SK-N-SH treated with all-trans-retinoic acid at 6 μM for 48 hours (cell line): ENCODE measurements around the gene ROPN1L.

Source experiments
- BACH2 ChIP-seq: fragments of 250-450 bp; sonication (Bioruptor Pico); IDR thresholded peaks from 2 replicates; pipeline ENCODE4 v1.9.0; 2021; ENCODE audit warnings: mild to moderate bottlenecking, borderline replicate concordance
- ESRRG ChIP-seq: fragments of 250-450 bp; sonication (Bioruptor Pico); IDR thresholded peaks from 2 replicates; pipeline ENCODE4 v1.6.1; 2021; ENCODE audit warnings: mild to moderate bottlenecking
- RARB ChIP-seq: fragments of 250-450 bp; sonication (Bioruptor Pico); IDR thresholded peaks from 2 replicates; pipeline ENCODE4 v1.8.0; 2021; ENCODE audit warnings: mild to moderate bottlenecking, moderate library complexity
- TCF4 ChIP-seq: fragments of 250-450 bp; sonication (Bioruptor Pico); IDR thresholded peaks from 2 replicates; pipeline ENCODE4 v1.8.0; 2021; ENCODE audit warnings: mild to moderate bottlenecking, moderate library complexity, borderline replicate concordance
- ZFP3 ChIP-seq: fragments of 250-450 bp; sonication (Bioruptor Pico); IDR thresholded peaks from 2 replicates; pipeline ENCODE4 v1.5.0; 2020; ENCODE audit warnings: mild to moderate bottlenecking, moderate library complexity
- ZNF565 ChIP-seq: fragments of 450-650 bp; formaldehyde crosslinking; conservative IDR thresholded peaks from 2 replicates; pipeline ENCODE4 v1.5.0; 2020; ENCODE audit warnings: low read depth, mild to moderate bottlenecking, moderate library complexity
- TF ChIP-seq, protein P1 (sequence below): fragments of 250-450 bp; sonication (Bioruptor Pico); IDR thresholded peaks from 2 replicates; pipeline ENCODE4 v1.5.1; 2020; ENCODE audit warnings: low read depth, mild to moderate bottlenecking, moderate library complexity

DNA sequence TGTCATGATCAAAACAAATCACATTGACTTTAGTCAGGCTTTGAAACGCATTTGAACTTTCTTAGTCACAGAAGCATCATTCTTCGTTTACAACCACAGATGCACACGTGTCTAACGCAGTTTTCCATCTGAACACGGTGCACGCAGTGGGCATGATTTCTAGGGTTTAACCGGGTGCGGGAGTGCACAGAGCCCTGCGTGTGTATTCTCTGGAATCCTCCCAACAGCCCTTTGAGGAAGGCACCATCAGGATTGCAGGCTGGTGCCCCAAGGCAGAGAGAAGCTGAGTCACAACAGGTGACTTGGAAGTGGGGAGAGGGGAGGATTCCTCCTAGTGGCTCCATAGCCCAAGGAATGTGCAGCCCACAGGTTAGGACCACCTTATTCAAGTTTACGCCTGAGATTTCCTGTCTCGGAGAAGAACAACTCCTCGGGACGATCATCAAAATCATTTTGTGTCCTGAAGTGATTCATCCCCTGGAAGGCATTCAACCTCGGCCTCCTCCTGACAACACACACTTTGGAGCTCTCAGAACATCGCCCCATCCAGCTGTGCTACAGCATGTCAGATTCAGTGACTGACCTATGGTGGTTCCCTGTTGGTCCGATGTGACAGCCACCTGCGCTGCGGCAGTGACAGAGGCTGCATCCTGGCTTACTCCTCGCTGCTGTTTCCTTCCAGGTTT, 13.1 kb downstream of the ROPN1L start:
- TF ChIP-seq ESRRG (CRISPR knock-in tag): no peak
- no peak for TF ChIP-seq ZNF565
- no peak for TF ChIP-seq RARB (CRISPR knock-in tag)
- TF ChIP-seq TCF4 (CRISPR knock-in tag): no peak
- TF ChIP-seq BACH2 (CRISPR knock-in tag): no peak
- TF ChIP-seq, protein P1, sequence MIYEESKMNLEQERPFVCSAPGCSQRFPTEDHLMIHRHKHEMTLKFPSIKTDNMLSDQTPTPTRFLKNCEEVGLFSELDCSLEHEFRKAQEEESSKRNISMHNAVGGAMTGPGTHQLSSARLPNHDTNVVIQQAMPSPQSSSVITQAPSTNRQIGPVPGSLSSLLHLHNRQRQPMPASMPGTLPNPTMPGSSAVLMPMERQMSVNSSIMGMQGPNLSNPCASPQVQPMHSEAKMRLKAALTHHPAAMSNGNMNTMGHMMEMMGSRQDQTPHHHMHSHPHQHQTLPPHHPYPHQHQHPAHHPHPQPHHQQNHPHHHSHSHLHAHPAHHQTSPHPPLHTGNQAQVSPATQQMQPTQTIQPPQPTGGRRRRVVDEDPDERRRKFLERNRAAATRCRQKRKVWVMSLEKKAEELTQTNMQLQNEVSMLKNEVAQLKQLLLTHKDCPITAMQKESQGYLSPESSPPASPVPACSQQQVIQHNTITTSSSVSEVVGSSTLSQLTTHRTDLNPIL: no peak
- TF ChIP-seq ZFP3 (CRISPR knock-in tag): no peak
